ENCODE data around the gene DNAJB11.
A peak's percentile ranks its signal among the peaks of the same experiment; 100 is the strongest.
"Not testable (repeated sequence)": the region's sequence is repeated elsewhere in the genome, so short reads cannot be mapped to it uniquely, and the experiment has no call there.

The DNAJB11 gene

DNA sequence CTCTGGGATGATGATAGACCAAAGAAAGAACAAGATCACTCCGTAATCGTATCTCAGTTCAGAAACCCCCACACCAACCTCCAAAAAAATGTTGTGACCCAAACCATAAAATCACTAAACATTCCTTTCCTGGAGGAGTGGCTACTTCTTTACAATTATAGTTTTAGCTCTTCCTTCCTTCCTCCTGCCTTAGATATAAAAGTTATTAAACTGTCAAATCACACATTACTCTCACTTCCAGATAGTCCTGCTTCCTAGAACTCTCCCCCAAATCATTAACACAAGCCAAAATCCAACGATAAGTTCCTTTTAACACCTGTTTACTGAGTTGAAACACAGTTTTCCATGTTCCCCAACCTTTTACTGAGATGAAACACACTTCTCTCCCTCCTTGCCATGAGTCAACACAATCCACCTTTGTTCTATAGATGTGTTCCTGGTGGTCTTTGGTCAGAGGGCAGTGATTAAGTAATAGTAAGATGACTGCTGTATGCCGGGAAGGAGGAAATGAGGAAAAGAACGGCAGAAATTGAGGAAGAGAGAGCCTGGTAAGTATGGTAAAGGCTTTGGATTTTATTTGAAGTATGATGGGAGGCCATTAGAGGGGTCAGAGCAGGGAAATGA, 18.0 kb upstream of the DNAJB11 start:
- DNase-seq: no peak

DNA sequence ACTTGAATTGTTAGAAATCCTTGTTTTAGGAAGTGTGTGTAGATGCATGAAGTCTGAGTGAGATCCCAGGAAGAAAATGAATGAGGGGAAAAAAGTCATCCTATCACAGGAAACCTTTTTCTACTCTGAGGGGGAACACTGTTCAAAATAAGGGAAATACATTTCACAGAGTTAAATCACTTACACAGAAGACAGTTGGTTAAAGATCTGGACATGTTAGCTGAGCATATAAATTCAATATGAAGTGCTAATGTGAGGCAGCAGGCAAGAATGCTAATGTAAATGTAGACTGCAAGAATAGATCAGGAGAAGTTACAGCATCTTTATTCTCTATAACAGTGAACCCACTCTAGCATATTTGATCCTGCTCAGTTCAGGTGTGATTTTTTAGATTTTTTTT, 5.9 kb upstream of the DNAJB11 start:
- no peak for DNase-seq

DNA sequence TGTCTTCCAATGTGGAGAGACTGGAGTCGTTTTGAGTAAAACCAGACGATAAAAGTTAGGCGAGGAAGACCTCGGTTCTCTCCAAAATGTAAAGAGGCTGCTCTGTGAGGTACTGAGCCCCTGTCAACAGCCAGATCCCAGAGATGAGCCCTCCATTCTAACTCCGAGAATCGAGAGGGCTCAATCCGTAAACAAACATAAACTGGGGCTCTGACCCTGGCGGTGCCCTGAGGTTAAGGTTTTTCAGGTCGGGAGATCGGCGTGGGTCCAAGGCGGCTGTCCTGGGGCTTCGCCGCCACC, 3.8 kb upstream of the DNAJB11 start:
- DNase-seq: no peak

DNA sequence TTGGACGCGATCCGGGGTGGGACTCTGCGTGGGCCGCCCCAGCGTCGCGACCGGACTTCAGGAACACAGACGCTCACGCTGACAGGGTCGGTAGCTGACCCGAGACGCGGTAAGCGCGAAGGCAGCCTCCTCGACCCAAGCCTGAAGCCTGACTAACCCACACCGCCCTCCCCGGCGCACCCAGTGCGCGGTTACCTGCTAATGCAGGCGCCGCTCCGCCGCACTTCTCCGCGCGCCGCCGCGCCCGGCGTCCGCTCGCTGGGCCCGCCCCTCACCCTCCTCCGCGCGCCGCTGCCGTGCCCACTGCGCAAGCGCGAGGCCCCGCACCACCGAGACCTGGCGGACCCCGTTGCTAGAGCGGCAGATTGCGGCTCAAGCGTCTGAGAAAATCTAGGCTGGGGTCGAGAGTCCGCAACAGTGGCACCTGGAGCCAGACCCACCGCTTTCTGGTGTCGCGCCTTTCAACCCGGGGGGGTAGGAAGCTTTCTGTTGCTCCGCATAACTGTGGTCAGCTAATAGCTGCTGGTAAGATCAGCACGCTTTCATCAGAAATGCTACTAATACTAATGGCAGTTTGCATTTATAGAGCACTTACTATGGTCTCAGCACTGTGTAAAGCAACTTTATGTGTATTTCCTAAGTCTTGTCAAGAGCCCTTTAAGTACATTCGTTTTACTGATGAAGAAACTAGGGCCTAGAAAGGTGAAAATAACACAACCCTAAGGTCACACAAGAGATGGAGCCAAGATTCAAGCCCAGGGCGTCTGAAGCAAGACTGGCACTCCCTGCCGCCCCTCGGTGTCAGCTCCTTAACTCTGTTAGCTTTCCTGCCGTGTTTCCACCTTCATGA, 3.2 kb upstream of the DNAJB11 start, which contains the start of gene TBCCD1:
TBCCD1 (minus strand) TSS at position 268 of the 850 bp plus-strand sequence. CDS start 3,010 bp downstream, outside the sequence.
- DNase-seq: peak; percentile 94

DNA sequence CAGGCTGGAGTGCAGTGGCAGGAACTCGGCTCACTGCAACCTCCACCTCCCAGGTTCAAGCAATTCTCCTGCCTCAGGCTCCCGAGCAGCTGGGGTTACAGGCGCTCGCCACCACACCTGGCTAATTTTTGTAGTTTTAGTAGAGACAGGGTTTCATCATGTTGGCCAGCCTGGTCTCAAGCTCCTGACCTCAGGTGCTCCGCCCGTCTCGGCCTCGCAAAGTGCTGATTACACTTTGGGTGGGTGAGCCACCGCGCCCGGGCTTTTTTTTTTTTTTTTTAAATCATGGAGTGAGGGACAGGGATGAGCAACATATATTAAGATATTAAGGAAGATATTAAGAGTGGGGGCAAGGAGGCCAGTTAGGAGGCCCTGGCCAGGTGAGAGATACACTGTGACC, 1.2 kb upstream of the DNAJB11 start:
- DNase-seq: not testable (repeated sequence)

DNA sequence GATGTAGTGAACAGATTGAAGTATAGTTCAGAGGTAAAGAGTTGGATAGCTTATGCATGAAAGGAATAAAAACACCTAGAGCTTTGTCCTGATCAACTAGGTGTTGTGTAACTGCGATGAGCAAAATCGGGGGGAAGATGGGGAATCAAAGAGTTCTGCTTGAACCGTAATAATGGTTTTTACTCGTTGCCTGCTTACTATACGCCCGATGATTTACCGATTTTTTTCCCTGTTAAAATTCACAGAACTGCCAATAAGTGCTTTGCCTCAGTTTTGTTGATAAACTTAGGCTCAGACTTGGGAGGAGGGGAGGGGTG, 783 bp upstream of the DNAJB11 start:
- DNase-seq: no peak

DNA sequence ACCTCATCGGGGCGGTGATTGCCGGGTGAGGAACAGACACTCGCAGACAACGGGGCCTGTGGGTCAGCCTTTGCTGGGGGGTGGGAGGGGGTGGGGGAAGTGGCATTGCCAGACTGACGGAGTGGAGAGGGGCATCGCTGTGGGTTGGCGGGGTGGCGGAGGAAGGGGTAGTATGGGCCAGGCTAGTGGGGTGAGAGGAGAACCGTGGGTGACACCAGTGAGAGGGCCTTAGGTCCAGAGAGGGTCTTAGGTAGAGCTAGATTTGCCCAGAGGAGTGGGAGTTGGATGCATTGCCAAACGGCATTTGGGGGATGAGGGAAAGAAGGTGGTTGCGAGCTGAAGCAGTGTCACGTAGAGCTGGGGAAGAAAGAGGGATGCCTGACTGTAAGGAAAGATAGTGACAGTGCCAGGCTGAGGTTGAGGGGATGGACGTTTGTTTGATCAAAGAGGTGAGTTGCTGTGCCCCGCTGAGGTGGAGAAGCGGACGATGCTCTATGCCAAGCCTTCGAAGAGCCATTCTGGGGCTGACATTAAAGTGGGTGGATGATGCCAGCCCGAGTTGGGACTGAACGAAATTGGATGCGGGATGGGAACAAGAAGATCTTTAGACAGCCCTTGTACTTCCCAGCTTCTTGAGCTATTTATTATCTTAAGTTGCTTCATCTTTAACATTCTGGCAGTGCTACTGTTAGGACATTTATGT, 572 bp downstream of the DNAJB11 start:
- no peak for DNase-seq

DNA sequence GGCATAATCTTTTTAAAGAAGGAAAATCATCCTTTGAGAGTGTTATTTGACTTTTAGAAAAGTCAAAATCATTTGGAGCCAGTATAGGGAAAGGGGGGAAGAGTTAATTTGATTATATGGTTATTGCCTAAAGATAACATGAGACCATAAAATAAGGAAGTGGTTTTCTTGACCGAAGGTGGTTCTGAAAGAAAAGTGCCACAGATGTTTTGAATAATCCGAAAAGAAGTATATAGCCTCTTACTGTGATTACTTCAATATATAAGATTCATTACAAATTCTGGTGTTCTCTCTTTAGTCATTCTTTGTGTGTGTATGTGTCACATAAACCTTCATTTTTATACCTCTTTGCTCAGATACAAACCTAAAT, 1.1 kb downstream of the DNAJB11 start:
- DNase-seq: no peak

DNA sequence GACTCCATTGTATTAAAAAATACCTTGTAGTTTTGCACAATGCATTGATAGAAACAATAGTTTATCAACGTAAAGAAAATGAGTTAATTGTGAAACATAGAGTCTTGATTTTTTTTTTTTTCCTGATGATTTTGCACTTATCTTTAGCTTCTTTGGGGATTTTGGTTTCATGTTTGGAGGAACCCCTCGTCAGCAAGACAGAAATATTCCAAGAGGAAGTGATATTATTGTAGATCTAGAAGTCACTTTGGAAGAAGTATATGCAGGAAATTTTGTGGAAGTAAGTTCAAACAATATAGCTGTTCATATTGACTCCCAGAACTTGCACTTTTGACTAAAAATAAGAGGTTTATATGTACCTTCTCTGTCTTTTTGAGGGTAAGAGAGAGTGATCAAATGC, 7.0 kb downstream of the DNAJB11 start:
- no peak for DNase-seq

DNA sequence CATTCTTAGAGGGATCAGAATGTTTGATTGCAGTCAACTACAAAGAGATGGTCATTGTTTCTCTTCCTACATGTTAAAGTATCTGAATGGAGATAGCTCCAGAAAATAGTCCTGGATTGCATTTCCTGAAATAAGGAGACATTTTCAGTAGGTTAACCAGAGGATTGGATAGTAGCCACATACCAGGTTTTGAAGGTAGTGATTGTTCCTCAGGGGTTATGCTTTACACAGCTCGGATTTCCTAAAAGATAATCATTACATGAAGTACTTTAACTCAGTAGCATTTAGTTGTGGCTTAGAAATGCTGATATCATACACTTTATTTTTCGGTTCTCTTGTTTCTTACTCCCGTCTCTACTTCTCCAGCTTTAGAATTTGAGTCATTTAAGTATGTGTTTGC, 10.3 kb downstream of the DNAJB11 start:
- no peak for DNase-seq

DNA sequence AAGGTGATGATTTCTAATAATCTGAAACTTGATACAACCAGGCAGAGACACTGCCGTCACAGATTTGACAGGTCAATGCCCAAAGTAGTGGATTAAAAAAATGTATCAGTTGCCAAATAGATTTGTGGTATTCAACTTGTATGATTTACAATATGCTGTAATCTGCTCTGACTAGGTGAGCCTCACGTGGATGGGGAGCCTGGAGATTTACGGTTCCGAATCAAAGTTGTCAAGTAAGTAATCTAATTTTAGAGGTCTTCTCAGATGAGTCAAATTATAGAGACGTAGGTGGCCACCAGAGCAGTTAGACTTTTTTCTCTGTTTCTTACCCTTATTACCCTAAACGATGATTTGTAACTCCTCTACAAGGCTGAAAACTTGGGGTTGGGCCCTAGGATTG, 12.0 kb downstream of the DNAJB11 start:
- DNase-seq: no peak

DNA sequence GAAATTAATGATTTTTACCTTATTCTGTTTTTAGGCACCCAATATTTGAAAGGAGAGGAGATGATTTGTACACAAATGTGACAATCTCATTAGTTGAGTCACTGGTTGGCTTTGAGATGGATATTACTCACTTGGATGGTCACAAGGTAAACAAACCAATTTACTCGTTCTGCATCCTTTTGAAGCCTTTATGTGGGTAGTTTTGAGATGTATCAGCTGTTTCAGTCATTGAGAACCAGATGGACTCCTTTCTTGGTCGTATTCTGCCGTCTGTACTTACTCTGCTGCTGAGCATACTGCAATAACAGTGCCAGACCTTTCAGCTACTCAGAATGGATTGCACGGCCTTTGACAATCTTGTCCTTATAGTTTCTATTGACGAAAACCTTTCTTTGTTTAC, 13.3 kb downstream of the DNAJB11 start:
- no peak for DNase-seq

DNA sequence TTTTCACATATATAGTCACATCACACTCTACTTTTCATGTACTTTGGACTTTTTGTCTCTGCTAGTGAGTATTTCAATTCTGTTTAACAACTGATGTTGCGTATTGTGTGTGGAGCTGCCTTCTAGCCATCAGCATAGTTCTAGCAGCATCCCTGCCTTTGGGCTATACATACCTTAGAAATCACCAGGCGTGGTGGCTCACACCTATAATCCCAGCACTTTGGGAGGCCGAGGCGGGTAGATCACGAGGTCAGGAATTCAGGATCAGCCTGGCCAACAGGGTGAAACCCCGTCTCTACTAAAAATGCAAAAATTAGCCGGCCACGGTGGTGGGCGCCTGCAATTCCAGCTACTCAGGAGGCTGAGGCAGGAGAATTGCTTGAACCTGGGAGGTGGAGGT, 15.7 kb downstream of the DNAJB11 start:
- not testable (repeated sequence) for DNase-seq

DNA sequence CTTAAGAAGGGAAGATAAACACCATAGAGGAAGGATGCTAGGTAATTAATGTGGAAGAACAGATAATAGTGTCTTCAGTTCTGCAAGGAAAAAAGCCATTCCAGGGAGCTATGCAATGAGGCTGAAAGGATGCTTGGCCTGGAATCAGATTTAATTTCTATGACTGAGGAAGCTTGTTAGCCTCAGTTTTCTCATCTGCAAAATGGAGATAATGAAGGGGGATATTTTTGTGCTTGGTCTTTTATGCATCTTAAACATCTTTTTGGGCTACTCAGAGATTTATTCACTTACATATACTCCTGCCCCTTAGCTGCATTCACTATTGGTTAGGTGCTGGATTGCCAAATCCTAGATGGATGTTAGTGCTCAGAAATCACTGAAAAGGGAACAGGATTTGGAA, 16.7 kb downstream of the DNAJB11 start:
- DNase-seq: no peak

DNA sequence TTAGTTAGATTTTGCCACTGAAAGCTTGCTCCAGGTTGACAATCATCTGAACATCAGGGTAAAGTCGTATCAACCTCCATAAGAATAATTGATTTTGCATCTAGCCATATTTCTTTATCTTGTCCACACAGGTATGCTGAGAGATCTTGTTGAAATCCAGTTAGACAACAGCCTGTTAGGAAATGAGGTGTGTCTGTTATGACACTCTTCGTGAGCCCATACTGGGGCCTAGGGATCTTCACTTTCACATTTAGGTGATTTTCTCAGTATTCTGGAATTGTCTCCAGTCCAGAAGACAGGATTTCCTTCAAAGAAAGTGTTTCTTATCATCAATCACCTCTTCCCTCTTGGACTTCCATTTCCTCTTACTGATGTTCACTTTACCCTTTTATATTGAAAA, 18.1 kb downstream of the DNAJB11 start:
- DNase-seq: no peak

DNA sequence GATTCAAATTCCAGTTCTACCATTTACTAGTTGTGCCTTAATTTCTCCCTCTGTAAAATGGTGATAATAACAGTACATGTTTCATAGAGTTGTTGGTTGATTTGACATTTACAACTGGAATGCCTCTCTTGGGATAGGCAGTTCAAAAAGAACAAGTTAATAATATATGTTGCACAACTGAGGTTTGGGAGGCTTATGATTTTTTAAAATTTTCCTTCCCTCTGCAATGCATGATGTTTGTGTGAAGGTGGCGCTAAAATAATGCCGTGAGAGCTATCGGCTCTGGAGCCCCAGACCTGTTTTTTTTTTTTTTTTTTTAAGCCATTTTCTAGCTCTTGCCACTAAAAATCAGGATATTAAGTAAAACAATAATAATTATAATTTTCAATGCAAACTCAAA, 18.6 kb downstream of the DNAJB11 start:
- no peak for DNase-seq

DNA sequence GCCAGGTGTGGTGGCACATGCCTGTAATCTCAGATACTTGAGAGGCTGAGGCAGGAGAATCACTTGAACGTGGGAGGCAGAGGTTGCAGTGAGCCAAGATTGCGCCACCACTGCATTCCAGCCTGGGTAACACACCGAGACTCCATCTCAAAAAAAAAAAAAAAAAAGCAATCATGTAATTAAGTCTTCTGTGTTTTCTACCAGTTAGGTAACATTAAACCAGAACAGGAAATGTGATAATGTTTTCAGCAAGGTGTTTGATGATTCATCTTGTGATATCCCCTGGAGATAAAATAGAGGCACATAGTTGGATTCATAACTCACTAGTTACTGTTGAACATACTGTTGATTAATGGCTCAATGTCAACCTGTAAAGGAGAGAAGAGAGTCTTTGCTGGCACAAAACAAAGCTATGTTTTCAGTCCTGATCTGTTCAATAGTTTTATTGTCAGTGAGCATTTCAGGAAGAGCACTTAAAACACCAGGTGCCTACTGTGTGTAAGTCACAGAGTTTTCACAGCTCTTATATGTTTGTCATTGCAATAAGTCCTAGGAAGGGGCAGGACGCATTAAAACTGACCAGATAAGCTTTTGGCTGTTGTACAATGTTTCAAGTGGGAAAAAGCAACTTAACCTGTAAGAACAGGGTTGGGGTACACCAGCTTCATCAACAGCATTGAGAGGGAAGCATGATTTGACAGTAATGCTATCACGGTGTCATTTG, 19.5 kb downstream of the DNAJB11 start:
- no peak for DNase-seq

DNA sequence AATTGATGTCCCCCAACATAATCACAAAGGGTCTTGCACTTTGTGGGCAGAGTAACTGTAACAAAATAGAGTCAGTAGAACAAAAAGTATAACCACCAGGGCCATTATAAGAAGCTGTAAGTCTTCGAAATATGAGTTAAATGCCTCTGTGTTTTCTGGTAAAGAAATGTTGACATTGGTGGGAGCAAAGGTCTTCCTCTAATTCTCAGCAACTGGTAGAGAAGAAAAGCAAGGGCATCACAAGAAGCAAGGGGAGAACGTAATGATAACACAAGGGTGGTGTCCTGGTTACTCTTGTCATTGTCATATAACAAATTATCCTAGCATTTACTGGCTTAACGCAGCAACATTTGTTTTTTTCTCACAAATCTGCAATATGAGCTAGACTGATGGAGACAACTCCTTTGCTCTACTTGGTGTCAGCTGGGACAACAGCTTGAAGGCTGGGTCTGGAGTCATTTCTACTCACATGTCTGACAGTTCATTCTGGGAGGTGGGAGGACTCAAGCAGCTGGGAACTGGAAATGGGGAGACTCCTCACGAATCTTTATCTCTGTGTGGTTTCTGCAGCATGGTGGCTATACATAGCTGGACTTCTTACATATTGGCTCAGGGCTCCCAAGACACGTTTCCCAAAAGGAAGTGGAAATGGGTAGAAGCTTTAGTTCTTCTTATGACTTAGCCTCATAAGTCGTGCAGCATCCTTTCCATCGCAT, 20.2 kb downstream of the DNAJB11 start:
- no peak for DNase-seq

DNA sequence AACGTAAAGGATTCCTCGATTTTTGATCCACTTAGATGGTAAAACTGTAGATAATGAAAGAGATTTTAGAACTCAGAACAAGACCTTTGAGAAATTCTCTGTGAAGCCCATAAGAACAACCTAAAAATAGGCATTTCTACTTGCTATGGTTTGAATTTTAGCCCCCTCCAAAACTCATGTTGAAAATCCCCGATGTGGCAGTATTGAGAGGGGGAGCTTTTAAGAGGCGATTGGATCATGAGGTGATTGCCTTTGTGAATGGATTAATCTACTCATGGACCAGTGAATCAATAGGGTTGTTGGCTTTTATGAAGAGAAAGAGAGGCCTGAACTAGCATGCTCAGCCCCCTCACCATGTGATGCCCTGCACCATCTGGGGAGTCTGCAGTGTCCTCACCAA, 22.2 kb downstream of the DNAJB11 start:
- no peak for DNase-seq

DNA sequence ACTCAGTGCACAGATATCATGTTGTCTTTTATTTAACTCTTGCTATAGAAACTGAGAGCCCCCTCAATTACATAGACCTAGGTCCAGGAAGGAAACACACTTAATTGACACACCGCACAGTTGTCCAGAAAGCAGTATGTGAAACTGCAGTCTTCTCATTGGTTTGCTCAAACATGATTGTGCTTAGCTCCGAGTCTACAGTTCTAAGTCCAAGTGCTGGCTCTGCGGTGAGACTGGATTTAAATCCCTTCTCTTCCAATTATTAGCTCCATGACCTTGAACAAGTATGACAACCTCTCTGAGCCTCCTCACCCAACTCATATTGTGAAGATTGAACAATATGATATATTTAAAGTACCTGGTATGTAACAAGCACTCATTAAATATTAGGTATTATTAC, 23.3 kb downstream of the DNAJB11 start:
- no peak for DNase-seq

DNA sequence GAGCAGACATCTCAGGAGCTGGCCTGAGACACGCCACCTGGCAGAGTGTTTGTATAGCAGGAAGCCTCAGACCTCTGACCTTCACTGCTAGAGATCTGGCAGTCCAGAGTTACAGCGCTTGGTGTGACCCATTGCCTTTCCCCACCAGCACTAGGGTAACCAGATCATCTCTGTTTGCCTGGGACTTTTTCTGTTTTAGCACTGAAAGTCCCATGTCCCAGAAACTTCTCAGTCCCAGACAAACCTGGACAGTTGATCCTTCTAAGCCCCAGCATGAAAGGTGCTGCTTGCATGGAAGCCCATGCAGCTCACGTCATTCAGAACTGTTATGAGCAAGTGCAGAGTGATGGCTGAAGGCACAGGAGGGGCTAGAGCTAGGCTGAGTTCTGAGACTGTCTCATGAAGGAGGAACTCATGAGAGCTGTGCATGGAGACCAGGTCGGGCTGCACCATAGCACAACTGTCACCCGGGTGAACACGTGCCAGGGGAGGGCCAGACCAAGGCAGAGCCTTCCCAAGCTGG, 24.1 kb downstream of the DNAJB11 start:
- DNase-seq: no peak

DNA sequence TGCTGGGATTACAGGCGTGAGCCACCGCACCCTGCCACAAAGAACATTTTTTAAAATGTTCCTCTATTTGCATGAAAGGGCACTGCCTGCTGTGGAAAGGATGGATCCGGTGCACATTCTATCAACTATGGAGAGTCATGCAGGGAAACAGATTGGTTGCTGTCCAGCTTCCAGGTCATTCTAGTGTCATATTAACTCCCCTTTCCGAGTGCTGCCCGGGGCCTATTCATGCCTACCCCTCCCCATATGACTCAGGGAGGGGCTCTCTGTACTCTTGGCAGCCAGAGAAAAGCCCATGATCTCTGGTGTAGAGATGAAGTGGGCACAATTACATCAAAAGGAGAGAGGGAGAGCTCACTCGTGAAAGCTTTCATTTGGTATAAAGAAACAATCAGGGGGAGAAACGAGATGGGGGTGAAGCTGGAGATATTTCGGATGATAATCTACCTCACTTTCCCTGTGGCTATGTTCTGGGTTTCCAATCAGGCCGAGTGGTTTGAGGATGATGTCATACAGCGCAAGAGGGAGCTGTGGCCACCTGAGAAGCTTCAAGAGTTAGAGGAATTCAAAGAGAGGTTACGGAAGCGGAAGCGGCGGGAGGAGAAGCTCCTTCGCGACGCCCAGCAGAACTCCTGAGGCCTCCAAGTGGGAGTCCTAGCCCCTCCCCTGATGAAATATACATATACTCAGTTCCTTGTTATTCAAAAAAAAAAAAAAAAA, 26.2 kb downstream of the DNAJB11 start:
- DNase-seq: no peak

Measured in T-helper 9 cell (primary cell).